Endothelial cell of umbilical vein (primary cell): ENCODE results near the gene COX5A. TPM values are rescaled to one million over a fixed set of nuclear protein-coding genes. Genes with fewer than 3 reads are reported as not detected.

Experiments used
- BruUV-seq: library from RNA; stranded (reverse); fragments of 400-500 nt; replicated peaks from 2 replicates; lab custom pipeline; 2021; lab: Mats Ljungman, UMichigan
- CTCF ChIA-PET: fragments of 300-600, 350-600 bp; sonication (Branson Sonifier 250); formaldehyde crosslinking; loops from one replicate; lab custom pipeline; 2021; ENCODE audit warnings: antibody characterized with exemption, inconsistent platforms; lab: Charles Lee
- POLR2A ChIA-PET: fragments of 300-600, 350-600 bp; sonication (Branson Sonifier 250); formaldehyde crosslinking; loops from one replicate; lab custom pipeline; 2021; ENCODE audit warnings: antibody characterized with exemption, inconsistent platforms; lab: Charles Lee
- DNase-seq: peaks from one replicate; pipeline ENCODE4 v3.0.0-alpha.2; 2011; ENCODE audit warnings: low read depth, low spot score
- FAIRE-seq: peaks from 2 replicates; lab custom pipeline; 2011; peaks lifted over from hg19 to GRCh38; lab: Jason Lieb, UNC
- H2AFZ ChIP-seq: 2 replicates; pipeline ENCODE4 v1.6.0; 2012; ENCODE audit warnings: low read depth, low read length, control low read depth, inconsistent platforms
- H3K27ac ChIP-seq: 2 replicates; pipeline ENCODE4 v1.5.1; 2011; ENCODE audit warnings: low read depth, mild to moderate bottlenecking, control low read depth, low read length, moderate library complexity; ENCODE audit not compliant: insufficient read depth
- H3K27me3 ChIP-seq, 2 experiments: 2 replicates each; pipeline versions ENCODE4 v1.6.0 to v1.6.1; 2011; ENCODE audit warnings: low read length in 2 of 2, mixed read lengths in 1 of 2; ENCODE audit not compliant: control insufficient read depth in 2 of 2, insufficient read depth in 2 of 2
- H3K36me3 ChIP-seq, 2 experiments: 2 replicates in 1 of 2; 3 replicates in 1 of 2; pipeline ENCODE4 v1.5.1; 2011; ENCODE audit warnings: low read length in 2 of 2, mild to moderate bottlenecking in 1 of 2, moderate library complexity in 1 of 2; ENCODE audit not compliant: control insufficient read depth in 2 of 2, insufficient read depth in 2 of 2; ENCODE audit errors: extremely low read depth in 1 of 2
- H3K4me1 ChIP-seq: 3 replicates; pipeline ENCODE4 v1.5.1; 2011; ENCODE audit warnings: mild to moderate bottlenecking, low read length; ENCODE audit not compliant: control insufficient read depth, insufficient read depth; ENCODE audit errors: extremely low read depth
- H3K4me2 ChIP-seq: 2 replicates; pipeline ENCODE4 v1.6.1; 2011; ENCODE audit warnings: low read length, control low read depth, mixed read lengths; ENCODE audit not compliant: insufficient read depth
- H3K4me3 ChIP-seq, 3 experiments: fragments of 200-600 bp in 1 of 3; sonication (generic), shearing (Covaris generic) in 1 of 3; replicated peaks in 1 of 3; 2 replicates each; pipeline ENCODE4 v1.5.1; 2011 to 2016; ENCODE audit warnings: control low read depth in 3 of 3, low read length in 3 of 3, mild to moderate bottlenecking in 2 of 3, inconsistent platforms in 1 of 3, low read depth in 1 of 3, moderate library complexity in 1 of 3; ENCODE audit not compliant: insufficient read depth in 1 of 3
- H3K79me2 ChIP-seq: 2 replicates; pipeline ENCODE4 v1.6.0; 2012; ENCODE audit warnings: low read length, inconsistent platforms; ENCODE audit not compliant: control insufficient read depth, insufficient read depth
- H3K9ac ChIP-seq: replicated peaks from 2 replicates; pipeline ENCODE3; 2011; ENCODE audit warnings: low read length, control low read depth; ENCODE audit not compliant: insufficient read depth; ENCODE audit errors: extremely low read depth
- H3K9me1 ChIP-seq: replicated peaks from 3 replicates; pipeline ENCODE4 v1.6.0; 2011; ENCODE audit warnings: mild to moderate bottlenecking, low read length; ENCODE audit not compliant: control insufficient read depth, insufficient read depth; ENCODE audit errors: extremely low read depth
- H3K9me3 ChIP-seq: replicated peaks from 2 replicates; pipeline ENCODE4 v1.5.1; 2012; ENCODE audit warnings: low read length, inconsistent platforms; ENCODE audit not compliant: control insufficient read depth, insufficient read depth
- H4K20me1 ChIP-seq: replicated peaks from 2 replicates; pipeline ENCODE3; 2011; ENCODE audit warnings: mild to moderate bottlenecking, low read length; ENCODE audit not compliant: control insufficient read depth, insufficient read depth; ENCODE audit errors: extremely low read depth
- CTCF ChIP-seq, 2 donors: IDR thresholded peaks; 1 replicate in 1 of 2; 2 replicates in 1 of 2; pipeline ENCODE4 v1.5.1; 2011; ENCODE audit warnings: low read length in 2 of 2, mild to moderate bottlenecking in 2 of 2, moderate library complexity in 2 of 2, control low read depth in 1 of 2, inconsistent platforms in 1 of 2, low read depth in 1 of 2; ENCODE audit not compliant: insufficient read depth in 1 of 2; ENCODE audit errors: extremely low read depth in 1 of 2
- EZH2 ChIP-seq: IDR thresholded peaks from 2 replicates; pipeline ENCODE4 v1.6.1; 2012; ENCODE audit warnings: borderline replicate concordance, low read depth, mild to moderate bottlenecking, moderate library complexity, low read length, inconsistent platforms; ENCODE audit not compliant: severe bottlenecking
- FOS ChIP-seq: IDR thresholded peaks from 2 replicates; pipeline ENCODE4 v1.6.1; 2011; ENCODE audit warnings: mild to moderate bottlenecking, low read length, moderate library complexity, borderline replicate concordance; ENCODE audit not compliant: insufficient read depth
- GATA2 ChIP-seq: IDR thresholded peaks from 2 replicates; pipeline ENCODE4 v1.7.0; 2011; ENCODE audit warnings: low read depth, mild to moderate bottlenecking, moderate library complexity, mixed read lengths, low read length; ENCODE audit not compliant: insufficient read length, insufficient read depth
- JUN ChIP-seq: IDR thresholded peaks from 2 replicates; pipeline ENCODE4 v1.6.1; 2011; ENCODE audit warnings: borderline replicate concordance, low read depth; ENCODE audit not compliant: insufficient read length, insufficient read depth
- MYC ChIP-seq: IDR thresholded peaks from one replicate; pipeline ENCODE4 v1.6.1; 2011; ENCODE audit warnings: mild to moderate bottlenecking, low read depth, low read length
- POLR2A ChIP-seq: IDR thresholded peaks from 2 replicates; pipeline ENCODE4 v1.6.1; 2012; ENCODE audit warnings: low read depth, mild to moderate bottlenecking, control low read depth, low read length
- POLR2AphosphoS5 ChIP-seq: IDR thresholded peaks from 2 replicates; pipeline ENCODE4 v1.6.1; 2012; ENCODE audit warnings: low read depth, mild to moderate bottlenecking, control low read depth, low read length, moderate library complexity; ENCODE audit not compliant: insufficient read depth
- dilution Hi-C: fragments of 300-500 bp; cut with MboI; formaldehyde crosslinking; loops from one replicate; pipeline ENCODE4 v1.15.0; 2019; ENCODE audit warnings: low sequenced_read_pairs; ENCODE audit not compliant: extremely low pct_ligation_motif_present
- intact Hi-C: fragments of 100-400 bp; cut with micrococcal nuclease; formaldehyde crosslinking; loops from one replicate; pipeline ENCODE4 v1.10.0; 2022
- polyA plus RNA-seq, 4 experiments: library from polyadenylated mRNA; depleted of rRNA in 3 of 4; stranded (reverse) in 3 of 4; unstranded in 1 of 4; fragments of >200 nt; gene quantifications; 2 replicates each; pipeline versions ENCODE4 v1.2.1 to v1.2.3, GENCODE V29; 2011 to 2012; ENCODE audit warnings: missing spikeins in 1 of 4
- total RNA-seq: library from RNA; stranded (reverse); gene quantifications from 2 replicates; pipeline ENCODE4 v1.2.3, GENCODE V29; 2021
- TF ChIP-seq, protein P1 (sequence below): IDR thresholded peaks from 2 replicates; pipeline ENCODE4 v1.6.1; 2011; ENCODE audit not compliant: insufficient read depth, insufficient read length

COX5A gene
- total and polyA plus RNA-seq, 2 donors (not counting 3 experiments of a cell fraction or from before 2014, with no cell fraction given), result 134 to 220 TPM

DNA sequence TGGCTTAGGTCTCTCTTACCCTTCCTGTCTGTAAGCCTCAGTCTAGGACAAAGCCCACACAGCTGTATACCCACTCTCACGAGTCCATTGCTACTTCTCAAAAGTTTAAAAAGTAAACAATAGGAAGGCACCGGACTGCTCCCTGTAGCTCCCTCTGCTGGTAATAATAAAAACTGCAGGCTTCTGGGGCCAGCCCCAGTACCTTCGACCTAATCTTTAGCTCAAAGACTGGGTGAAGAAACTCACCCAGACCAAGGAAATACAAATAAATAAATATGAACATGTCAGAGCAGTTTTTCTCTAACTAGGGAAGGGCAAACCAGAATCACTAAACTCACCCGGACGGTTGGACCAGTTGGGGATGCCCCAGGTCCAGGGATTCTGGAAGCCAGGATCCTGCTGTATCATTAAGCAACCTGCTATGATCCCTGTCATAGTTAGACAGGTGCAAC is 36.2 kb downstream of the COX5A start:
- ChIA-PET POLR2A (no interaction called here), CTCF (interaction anchor here (0.5 to 3.1 kb wide), 57 partner anchors 9 to 361 kb away, joined by 3 to 74 read pairs (median 6); partner anchors contain the start of genes ARID3B, COX5A, CPLX3 and CSK)
- peak; percentile 69 for DNase-seq
- no TSS peak for BruUV-seq
- Histone ChIP-seq H3K36me3 (peaks cover 22 to 23% of the 10 kb centered on the region in 2 experiments), H3K4me1 (peaks cover 4% of the 10 kb centered on the region), H4K20me1 (no peaks in the 10 kb centered on the region), H3K27me3 (no peaks in the 10 kb centered on the region), H3K9ac (no peak overlapping the region), H3K27ac (no peak overlapping the region), H3K4me2 (no peak overlapping the region), H3K9me3 (no peaks in the 10 kb centered on the region), H3K9me1 (no peaks in the 10 kb centered on the region), H3K4me3 (no peak overlapping the region), H2AFZ (no peak overlapping the region), H3K79me2 (peaks cover 15% of the 10 kb centered on the region)
- dilution Hi-C loops, result no loop called here
- intact Hi-C loops, result loop anchor here (1.0 kb wide), 4 partner anchors 28 to 130 kb away; partner anchors contain the start of genes SCAMP2 and ULK3
- peak; percentile 70 for FAIRE-seq
- TF ChIP-seq MYC, result no peak
- TF ChIP-seq POLR2A, result peak; percentile 29
- TF ChIP-seq CTCF (IDR thresholded peaks at IDR 0.05; ENCODE audit: extremely low read depth in 1 of 2, insufficient read depth in 1 of 2, low read depth in 1 of 2, low read length in 2 of 2), result peak; percentile 74 to 90
- TF ChIP-seq, protein P1, sequence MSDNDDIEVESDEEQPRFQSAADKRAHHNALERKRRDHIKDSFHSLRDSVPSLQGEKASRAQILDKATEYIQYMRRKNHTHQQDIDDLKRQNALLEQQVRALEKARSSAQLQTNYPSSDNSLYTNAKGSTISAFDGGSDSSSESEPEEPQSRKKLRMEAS, result no peak

- TF ChIP-seq MYC (no peak), EZH2 (no peak), JUN (no peak), FOS (no peak), POLR2AphosphoS5 (no peak), GATA2 (no peak), POLR2A (no peak), CTCF (IDR thresholded peaks at IDR 0.05; ENCODE audit: extremely low read depth in 1 of 2, insufficient read depth in 1 of 2, low read depth in 1 of 2, low read length in 2 of 2) (no peak)
- TF ChIP-seq, protein P1, result no peak
- DNase-seq, result no peak
- CTCF ChIA-PET, result interaction anchor here (1.4 to 2.0 kb wide), 4 partner anchors 9 to 127 kb away, joined by 3 to 6 read pairs (median 5); partner anchors contain the start of gene FAM219B
- Histone ChIP-seq H3K4me2 (no peak overlapping the region), H3K9ac (no peak overlapping the region), H4K20me1 (no peaks in the 10 kb centered on the region), H3K4me3 (no peak overlapping the region), H3K9me1 (no peaks in the 10 kb centered on the region), H3K27me3 (no peaks in the 10 kb centered on the region), H2AFZ (no peak overlapping the region), H3K27ac (no peak overlapping the region), H3K9me3 (no peaks in the 10 kb centered on the region), H3K4me1 (no peaks in the 10 kb centered on the region), H3K36me3 (peaks cover 13 to 26% of the 10 kb centered on the region in 2 experiments), H3K79me2 (no peaks in the 10 kb centered on the region)
- dilution Hi-C loops, result no loop called here
- FAIRE-seq, result no peak
- no TSS peak for BruUV-seq
- intact Hi-C loops, result no loop called here
- POLR2A ChIA-PET, result no interaction called here
Measured at GRCh38 chr15:74897300-74897701, 40.6 kb downstream of the COX5A start.
